MCF 10A (cell line): ENCODE results near the gene CCDC188. TPM values are rescaled to one million over a fixed set of nuclear protein-coding genes. Genes with fewer than 3 reads are reported as not detected.

ENCODE experiments used
- BruUV-seq: library from RNA; stranded (reverse); fragments of 400-500 nt; replicated peaks from 2 replicates; lab custom pipeline; 2021; lab: Mats Ljungman, UMichigan
- CTCF ChIA-PET: fragments of 300-600 bp; sonication (Branson Sonifier 250); formaldehyde crosslinking; extraction: SDS; loops from one replicate; lab custom pipeline; 2021; ENCODE audit warnings: antibody characterized with exemption, inconsistent platforms; lab: Yijun Ruan, JAX
- POLR2A ChIA-PET: fragments of 300-600, 350-650 bp; sonication (Branson Sonifier 250); formaldehyde crosslinking; extraction: SDS; loops from one replicate; lab custom pipeline; 2020; ENCODE audit warnings: antibody characterized with exemption, inconsistent platforms; lab: Yijun Ruan, JAX
- DNase-seq: peaks from one replicate; pipeline ENCODE4 v3.0.0-alpha.2; 2018; ENCODE audit not compliant: unreplicated experiment
- H3K27ac Mint-ChIP-seq: one replicate; pipeline ENCODE4 v1.8.0; 2022; ENCODE audit warnings: mild to moderate bottlenecking, low read depth, mixed read lengths; ENCODE audit not compliant: unreplicated experiment
- H3K27me3 Mint-ChIP-seq: one replicate; pipeline ENCODE4 v1.8.0; 2022; ENCODE audit warnings: mixed read lengths; ENCODE audit not compliant: insufficient read depth, unreplicated experiment
- H3K36me3 Mint-ChIP-seq: one replicate; pipeline ENCODE4 v1.8.0; 2022; ENCODE audit warnings: mild to moderate bottlenecking, moderate library complexity, mixed read lengths; ENCODE audit not compliant: insufficient read depth, unreplicated experiment
- H3K4me1 Mint-ChIP-seq: one replicate; pipeline ENCODE4 v1.8.0; 2022; ENCODE audit warnings: mixed read lengths; ENCODE audit not compliant: insufficient read depth, unreplicated experiment
- H3K4me3 Mint-ChIP-seq: one replicate; pipeline ENCODE4 v1.8.0; 2022; ENCODE audit warnings: mild to moderate bottlenecking, moderate library complexity, mixed read lengths; ENCODE audit not compliant: unreplicated experiment
- H3K9me3 Mint-ChIP-seq: one replicate; pipeline ENCODE4 v1.8.0; 2022; ENCODE audit warnings: mixed read lengths; ENCODE audit not compliant: unreplicated experiment
- intact Hi-C: fragments of 100-400 bp; cut with micrococcal nuclease; formaldehyde crosslinking; loops from 2 replicates; pipeline ENCODE4 v1.14.1; 2022
- total RNA-seq: library from RNA; stranded (reverse); gene quantifications from 2 replicates; pipeline ENCODE4 v1.2.3, GENCODE V29; 2022
- TF ChIP-seq, protein P1 (sequence below): fragments of 200-600 bp; IDR thresholded peaks from one replicate; pipeline ENCODE4 v1.8.0; 2022; ENCODE audit warnings: antibody characterized with exemption, mild to moderate bottlenecking; ENCODE audit not compliant: unreplicated experiment

The CCDC188 gene
- total RNA-seq, 1 experiment from 2014 or later: 0.70 TPM

DNA sequence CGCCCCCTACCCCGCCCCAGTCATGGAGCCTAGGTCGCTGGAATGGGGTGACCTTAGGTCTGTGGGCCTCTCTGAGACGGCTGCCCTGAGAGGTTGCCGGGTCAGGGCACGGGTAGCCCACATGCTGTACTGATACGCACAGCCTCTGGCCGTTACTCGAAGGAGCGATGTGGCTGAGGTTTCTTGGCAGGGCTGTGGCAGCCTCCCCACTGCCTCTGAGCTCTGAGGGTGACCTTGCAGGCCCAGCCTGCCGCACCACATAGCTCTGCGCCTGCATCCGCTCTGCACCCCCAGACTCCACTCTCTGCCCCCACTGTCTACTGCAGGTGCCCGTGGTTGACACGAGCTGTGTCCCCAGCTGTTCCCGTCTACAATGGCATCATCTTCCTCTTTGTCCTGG is 12.0 kb downstream of the CCDC188 start:
- ChIA-PET POLR2A (no interaction called here), CTCF (no interaction called here)
- H3K27me3 Mint-ChIP-seq: no peaks in the 10 kb centered on the region
- TF ChIP-seq, protein P1, sequence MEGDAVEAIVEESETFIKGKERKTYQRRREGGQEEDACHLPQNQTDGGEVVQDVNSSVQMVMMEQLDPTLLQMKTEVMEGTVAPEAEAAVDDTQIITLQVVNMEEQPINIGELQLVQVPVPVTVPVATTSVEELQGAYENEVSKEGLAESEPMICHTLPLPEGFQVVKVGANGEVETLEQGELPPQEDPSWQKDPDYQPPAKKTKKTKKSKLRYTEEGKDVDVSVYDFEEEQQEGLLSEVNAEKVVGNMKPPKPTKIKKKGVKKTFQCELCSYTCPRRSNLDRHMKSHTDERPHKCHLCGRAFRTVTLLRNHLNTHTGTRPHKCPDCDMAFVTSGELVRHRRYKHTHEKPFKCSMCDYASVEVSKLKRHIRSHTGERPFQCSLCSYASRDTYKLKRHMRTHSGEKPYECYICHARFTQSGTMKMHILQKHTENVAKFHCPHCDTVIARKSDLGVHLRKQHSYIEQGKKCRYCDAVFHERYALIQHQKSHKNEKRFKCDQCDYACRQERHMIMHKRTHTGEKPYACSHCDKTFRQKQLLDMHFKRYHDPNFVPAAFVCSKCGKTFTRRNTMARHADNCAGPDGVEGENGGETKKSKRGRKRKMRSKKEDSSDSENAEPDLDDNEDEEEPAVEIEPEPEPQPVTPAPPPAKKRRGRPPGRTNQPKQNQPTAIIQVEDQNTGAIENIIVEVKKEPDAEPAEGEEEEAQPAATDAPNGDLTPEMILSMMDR: no peak
- H3K4me3 Mint-ChIP-seq: no peak overlapping the region
- no peaks in the 10 kb centered on the region for H3K9me3 Mint-ChIP-seq
- no peak overlapping the region for H3K27ac Mint-ChIP-seq
- BruUV-seq: no TSS peak
- intact Hi-C loops: no loop called here
- H3K4me1 Mint-ChIP-seq: no peaks in the 10 kb centered on the region
- H3K36me3 Mint-ChIP-seq: peaks cover 7% of the 10 kb centered on the region
- DNase-seq: no peak

DNA sequence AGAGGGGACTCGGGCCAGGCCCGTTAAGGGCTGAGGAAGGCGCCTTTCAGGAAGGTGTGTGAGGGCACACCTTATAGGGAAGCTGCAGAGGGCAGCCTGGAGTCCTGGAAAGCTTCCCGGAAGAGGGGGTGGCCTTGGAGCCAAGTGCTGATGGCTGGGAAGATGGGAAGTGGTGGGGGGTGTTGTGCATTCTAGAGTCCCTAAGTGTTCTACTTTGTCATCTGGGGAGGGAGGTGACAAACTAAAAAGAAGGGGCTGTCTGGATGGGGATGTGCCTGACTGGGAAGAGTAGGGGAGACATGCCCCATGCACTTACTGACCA is 12.5 kb downstream of the CCDC188 start:
- ChIA-PET CTCF (no interaction called here), POLR2A (no interaction called here)
- Mint-ChIP-seq H3K27ac (no peak overlapping the region), H3K9me3 (no peaks in the 10 kb centered on the region), H3K4me3 (no peak overlapping the region), H3K27me3 (no peaks in the 10 kb centered on the region), H3K36me3 (peaks cover 7% of the 10 kb centered on the region), H3K4me1 (no peaks in the 10 kb centered on the region)
- BruUV-seq: no TSS peak
- intact Hi-C loops: no loop called here
- no peak for DNase-seq
- TF ChIP-seq, protein P1: no peak

DNA sequence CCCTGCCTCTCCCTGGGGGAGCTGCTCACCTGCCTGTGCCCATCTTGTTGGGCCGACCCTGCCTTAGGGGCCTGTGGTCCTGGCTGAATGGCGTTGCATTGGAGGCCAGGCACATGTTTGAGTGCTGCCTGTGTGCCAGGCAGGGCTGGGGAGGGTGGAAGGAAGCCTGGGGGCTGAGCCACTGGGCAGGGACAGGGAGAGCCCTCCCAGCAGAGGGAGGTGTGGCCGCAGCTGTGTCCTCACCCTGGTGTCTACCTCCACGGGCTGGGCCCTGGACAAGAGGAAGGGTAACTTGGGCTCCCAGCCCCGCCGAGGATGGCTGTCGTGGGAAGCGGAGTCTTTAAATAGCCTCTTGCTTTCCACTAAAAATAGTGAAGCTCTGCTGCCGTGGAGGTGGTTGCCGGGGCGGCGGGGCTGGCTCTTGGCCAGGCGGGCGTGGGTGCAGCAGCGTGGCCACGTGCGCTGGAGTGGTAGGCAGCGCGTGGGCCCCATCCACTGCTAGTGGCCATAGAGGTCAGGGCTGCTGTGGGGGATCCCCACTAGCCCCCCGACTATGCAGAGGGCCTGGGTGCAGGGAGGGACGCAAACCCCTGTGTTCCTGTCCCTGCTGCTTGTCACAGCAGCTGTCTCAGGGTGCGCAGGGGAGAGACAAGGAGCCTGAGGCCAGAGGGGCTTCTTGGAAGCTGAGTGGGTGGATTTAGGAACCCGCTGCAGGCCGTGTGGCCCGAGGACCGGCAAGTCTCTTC is 13.0 kb downstream of the CCDC188 start:
- TF ChIP-seq, protein P1: no peak
- BruUV-seq: no TSS peak
- ChIA-PET POLR2A (no interaction called here), CTCF (no interaction called here)
- H3K4me1 Mint-ChIP-seq: no peaks in the 10 kb centered on the region
- intact Hi-C loops: no loop called here
- peak overlapping the region; percentile 81 for H3K27ac Mint-ChIP-seq
- H3K9me3 Mint-ChIP-seq: no peaks in the 10 kb centered on the region
- H3K27me3 Mint-ChIP-seq: no peaks in the 10 kb centered on the region
- peaks cover 7% of the 10 kb centered on the region for H3K36me3 Mint-ChIP-seq
- no peak for DNase-seq
- no peak overlapping the region for H3K4me3 Mint-ChIP-seq

DNA sequence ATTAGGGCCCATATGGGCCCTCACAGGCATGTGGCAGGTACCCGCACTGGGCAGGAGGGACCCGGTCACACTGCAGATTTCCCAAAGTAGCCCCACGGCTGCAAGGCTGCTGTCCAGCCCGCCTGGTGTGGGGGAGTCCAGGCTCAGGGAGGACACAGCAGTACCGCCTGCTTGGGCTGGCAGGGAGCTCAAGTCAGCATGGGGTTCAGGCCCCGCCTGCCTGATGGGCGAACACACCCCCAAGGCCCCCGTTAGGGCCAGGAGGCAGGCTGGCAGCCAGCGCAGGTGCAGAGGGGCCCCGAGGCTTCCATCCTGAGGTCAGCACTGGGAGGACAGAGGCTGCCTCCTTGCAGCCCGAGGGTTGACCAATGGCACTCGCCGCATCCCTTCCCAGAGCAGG is 13.7 kb downstream of the CCDC188 start:
- CTCF ChIA-PET: no interaction called here
- Mint-ChIP-seq H3K27ac (peak overlapping the region; percentile 81), H3K4me3 (no peak overlapping the region), H3K4me1 (no peaks in the 10 kb centered on the region), H3K36me3 (peaks cover 7% of the 10 kb centered on the region), H3K27me3 (no peaks in the 10 kb centered on the region), H3K9me3 (no peaks in the 10 kb centered on the region)
- TF ChIP-seq, protein P1: no peak
- intact Hi-C loops: no loop called here
- DNase-seq: no peak
- POLR2A ChIA-PET: no interaction called here
- no TSS peak for BruUV-seq
